WTC11 (cell line): Measurements from ENCODE around the gene TRAPPC14.

Experiments used
- CREM ChIP-seq: sonication (generic); formaldehyde crosslinking; IDR thresholded peaks from 2 replicates; pipeline ENCODE4 v1.8.1; 2022; ENCODE audit warnings: mild to moderate bottlenecking, missing genetic modification reagents, moderate library complexity
- CTCF ChIP-seq: fragments of 200-600 bp; IDR thresholded peaks from 2 replicates; pipeline ENCODE4 v1.8.0; 2022; ENCODE audit warnings: antibody characterized with exemption
- ESRRA ChIP-seq: sonication (generic); formaldehyde crosslinking; IDR thresholded peaks from 2 replicates; pipeline ENCODE4 v1.8.1; 2022; ENCODE audit warnings: mild to moderate bottlenecking, missing genetic modification reagents, borderline replicate concordance
- NR2C2 ChIP-seq: sonication (generic); formaldehyde crosslinking; IDR thresholded peaks from 2 replicates; pipeline ENCODE4 v1.8.0; 2022; ENCODE audit warnings: mild to moderate bottlenecking, missing genetic modification reagents
- OVOL2 ChIP-seq: fragments of 250-450 bp; sonication (Bioruptor Pico); IDR thresholded peaks from 2 replicates; pipeline ENCODE4 v1.9.0; 2021; ENCODE audit warnings: mild to moderate bottlenecking, borderline replicate concordance
- PREB ChIP-seq: sonication (generic); formaldehyde crosslinking; IDR thresholded peaks from 2 replicates; pipeline ENCODE4 v1.8.1; 2022; ENCODE audit warnings: mild to moderate bottlenecking, missing genetic modification reagents, moderate library complexity, borderline replicate concordance
- ZNF263 ChIP-seq: sonication (generic); formaldehyde crosslinking; IDR thresholded peaks from 2 replicates; pipeline ENCODE4 v1.8.1; 2022; ENCODE audit warnings: low read depth, mild to moderate bottlenecking, moderate library complexity, missing genetic modification reagents
- TF ChIP-seq, protein P1 (sequence below): sonication (generic); formaldehyde crosslinking; IDR thresholded peaks from 2 replicates; pipeline ENCODE4 v1.8.0; 2022; ENCODE audit warnings: mild to moderate bottlenecking, missing genetic modification reagents
- TF ChIP-seq, protein P2 (sequence below): sonication (generic); formaldehyde crosslinking; conservative IDR thresholded peaks from 2 replicates; pipeline ENCODE4 v1.8.1; 2022; ENCODE audit warnings: mild to moderate bottlenecking, missing genetic modification reagents
- TF ChIP-seq, protein P3 (sequence below): sonication (generic); formaldehyde crosslinking; IDR thresholded peaks from 2 replicates; pipeline ENCODE4 v1.8.1; 2023; ENCODE audit warnings: mild to moderate bottlenecking, missing genetic modification reagents, moderate library complexity

- no peak for TF ChIP-seq CTCF
- TF ChIP-seq, protein P1, sequence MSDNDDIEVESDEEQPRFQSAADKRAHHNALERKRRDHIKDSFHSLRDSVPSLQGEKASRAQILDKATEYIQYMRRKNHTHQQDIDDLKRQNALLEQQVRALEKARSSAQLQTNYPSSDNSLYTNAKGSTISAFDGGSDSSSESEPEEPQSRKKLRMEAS (CRISPR knock-in tag) = peak; percentile 23; the same call in 1 of the 2 replicates
- TF ChIP-seq NR2C2 = no peak
- 0 out of 2 replicates have a peak, but pooled peaks have one; percentile 31 for TF ChIP-seq PREB (CRISPR knock-in tag)
- TF ChIP-seq, protein P2, sequence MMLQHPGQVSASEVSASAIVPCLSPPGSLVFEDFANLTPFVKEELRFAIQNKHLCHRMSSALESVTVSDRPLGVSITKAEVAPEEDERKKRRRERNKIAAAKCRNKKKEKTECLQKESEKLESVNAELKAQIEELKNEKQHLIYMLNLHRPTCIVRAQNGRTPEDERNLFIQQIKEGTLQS = no peak
- TF ChIP-seq, protein P3, sequence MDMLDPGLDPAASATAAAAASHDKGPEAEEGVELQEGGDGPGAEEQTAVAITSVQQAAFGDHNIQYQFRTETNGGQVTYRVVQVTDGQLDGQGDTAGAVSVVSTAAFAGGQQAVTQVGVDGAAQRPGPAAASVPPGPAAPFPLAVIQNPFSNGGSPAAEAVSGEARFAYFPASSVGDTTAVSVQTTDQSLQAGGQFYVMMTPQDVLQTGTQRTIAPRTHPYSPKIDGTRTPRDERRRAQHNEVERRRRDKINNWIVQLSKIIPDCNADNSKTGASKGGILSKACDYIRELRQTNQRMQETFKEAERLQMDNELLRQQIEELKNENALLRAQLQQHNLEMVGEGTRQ (CRISPR knock-in tag) = no peak
- no peak; the same call in 1 of the 2 replicates for TF ChIP-seq OVOL2 (CRISPR knock-in tag)
- no peak for TF ChIP-seq ZNF263
- peak; percentile 46; the same call in 1 of the 2 replicates for TF ChIP-seq CREM (CRISPR knock-in tag)
- peak; percentile 48; the same call in 1 of the 2 replicates for TF ChIP-seq ESRRA
Observed at GRCh38 chr7:100119072-100119969, 39.2 kb downstream of the TRAPPC14 start, which contains the start of the genes CNPY4 and TAF6.
